HT-29 (cell line): ENCODE measurements around the gene GAS2. TPM values are rescaled to one million over a fixed set of nuclear protein-coding genes. Genes with fewer than 3 reads are reported as not detected.
A peak's percentile ranks its signal among the peaks of the same experiment; 100 is the strongest.
"Not testable (repeated sequence)": the region's sequence is repeated elsewhere in the genome, so short reads cannot be mapped to it uniquely, and the experiment has no call there.

Experiments used
- DNase-seq: peaks from one replicate; pipeline ENCODE4 v3.0.0-alpha.2; 2015; ENCODE audit warnings: low spot score
- total RNA-seq: library from RNA; depleted of rRNA; stranded (reverse); fragments of >200 nt; shearing (Covaris generic); gene quantifications from 2 replicates; pipeline ENCODE4 v1.2.3, GENCODE V29; 2014; rRNA removed

Gene GAS2
- total RNA-seq: 3.3 and 3.7 TPM in 2 replicates

DNA sequence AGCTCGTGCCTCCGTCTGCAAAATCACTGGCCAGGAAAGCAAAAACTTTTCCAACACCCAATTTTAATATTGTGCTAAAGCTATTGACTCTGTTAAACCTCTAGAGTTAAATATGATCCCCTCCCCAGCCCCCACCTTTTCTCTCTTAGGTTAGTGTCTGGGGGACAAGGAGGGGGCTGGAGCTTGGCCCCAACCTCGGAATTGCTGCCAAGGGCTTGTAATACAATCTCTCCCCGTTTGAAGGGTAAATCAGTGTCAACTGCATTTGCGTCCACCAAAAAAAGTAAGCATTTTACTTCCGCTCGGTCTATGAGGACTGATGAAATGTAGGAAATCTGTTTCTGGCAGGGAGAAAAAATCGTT, at the start of gene GAS2:
Gene GAS2, plus strand, starts transcription at position 287 of the 363 bp plus-strand sequence. CDS start 8,259 bp downstream, outside the sequence.
- no peak for DNase-seq

GRCh38 chr11:22617868-22618267, 48.5 kb upstream of the GAS2 start:
- DNase-seq: no peak

- DNase-seq: peak; percentile 90
Measured at GRCh38 chr11:22624742-22625447, 41.5 kb upstream of the GAS2 start.

- DNase-seq: peak; percentile 100
Measured at GRCh38 chr11:22625448-22626287, 40.7 kb upstream of the GAS2 start, which contains the start of gene FANCF. Gene FANCF (minus strand): TSS chr11:22625823. CDS start chr11:22625810, 13 bp downstream.

DNA sequence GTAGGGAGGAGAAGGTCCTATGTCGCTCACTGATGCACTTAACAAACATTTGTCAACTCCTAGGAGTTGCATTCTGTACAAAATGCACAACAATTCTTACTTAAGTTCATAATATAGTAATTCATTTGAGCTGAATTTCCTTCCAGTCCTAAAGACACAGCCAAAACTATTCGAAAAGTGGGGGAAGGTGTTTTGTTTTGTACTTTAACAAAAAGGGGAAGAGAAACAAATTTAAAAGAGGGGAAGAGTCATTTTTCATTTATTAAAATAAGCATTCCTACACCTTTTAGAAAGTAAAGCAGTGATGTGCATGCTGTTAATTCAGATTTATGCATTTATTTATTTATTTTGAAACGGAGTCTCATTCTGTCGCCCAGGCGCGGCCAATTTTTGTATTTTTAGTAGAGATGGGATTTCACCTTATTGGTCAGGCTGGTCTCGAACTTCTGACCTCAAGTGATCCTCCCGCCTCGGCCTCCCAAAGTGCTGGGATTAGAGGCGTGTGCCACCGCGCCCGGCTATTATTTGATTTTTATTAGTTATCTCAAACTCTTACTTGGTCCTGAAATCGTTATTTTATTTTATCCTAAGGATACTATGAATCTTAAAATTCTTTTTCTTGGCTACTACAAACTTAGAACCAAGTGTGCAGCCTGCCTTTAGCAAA, 39.7 kb upstream of the GAS2 start:
- no peak for DNase-seq

DNA sequence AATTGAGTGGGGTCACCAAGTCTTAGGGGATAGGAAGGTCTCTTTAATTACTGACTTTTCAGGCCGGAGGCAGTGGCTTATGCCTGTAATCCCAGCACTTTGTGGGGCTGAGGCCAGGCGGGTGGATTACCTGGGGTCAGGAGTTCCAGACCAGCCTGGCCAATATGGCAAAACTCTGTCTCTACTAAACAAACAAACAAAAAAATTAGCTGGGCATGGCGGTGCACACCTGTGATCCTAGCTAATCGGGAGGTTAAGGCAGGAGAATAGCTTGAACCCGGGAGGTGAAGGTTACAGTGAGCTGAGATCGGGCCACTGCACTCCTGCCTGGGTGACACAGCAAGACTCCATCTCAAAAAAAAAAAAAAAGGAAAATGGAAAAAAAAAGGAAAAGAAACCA, 39.0 kb upstream of the GAS2 start:
- no peak for DNase-seq

GRCh38 chr11:22633354-22633902, 33.0 kb upstream of the GAS2 start:
- DNase-seq: peak; percentile 17

DNA sequence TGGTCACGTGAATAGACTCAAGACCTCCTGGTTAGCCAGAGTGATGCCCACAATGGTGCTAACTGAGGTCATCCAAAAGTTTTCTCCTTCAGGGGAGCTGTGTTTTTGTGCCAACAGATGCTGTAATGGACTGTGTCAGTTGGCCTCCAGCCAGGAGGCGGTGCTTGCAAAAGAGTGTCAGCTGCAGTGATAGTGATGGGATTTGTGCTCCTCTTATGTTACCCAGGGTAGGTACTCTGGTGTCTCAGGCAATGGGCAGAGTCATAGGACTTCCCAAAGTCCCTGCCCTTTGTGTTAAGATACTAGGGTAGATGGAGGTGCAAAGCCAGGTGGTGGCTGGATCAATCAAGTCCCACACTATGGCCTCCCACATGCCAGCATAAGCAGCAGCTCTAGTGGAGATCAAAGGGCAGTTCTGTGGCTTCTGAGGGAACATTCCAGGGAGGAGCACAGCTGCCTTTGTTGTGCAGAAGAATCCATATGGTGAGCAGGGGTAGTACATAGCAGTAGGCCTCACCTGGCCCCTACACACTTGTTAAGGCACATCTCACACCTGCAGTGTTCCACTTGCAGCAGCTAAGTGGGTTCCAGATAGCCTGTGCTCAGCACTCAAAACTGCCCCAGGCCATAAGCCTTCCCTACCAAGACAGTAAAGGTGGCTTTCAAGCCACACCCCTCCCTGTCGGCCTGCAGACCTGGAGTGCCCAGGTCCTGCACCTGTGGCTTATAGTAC, 31.3 kb upstream of the GAS2 start:
- peak; percentile 95 for DNase-seq

DNA sequence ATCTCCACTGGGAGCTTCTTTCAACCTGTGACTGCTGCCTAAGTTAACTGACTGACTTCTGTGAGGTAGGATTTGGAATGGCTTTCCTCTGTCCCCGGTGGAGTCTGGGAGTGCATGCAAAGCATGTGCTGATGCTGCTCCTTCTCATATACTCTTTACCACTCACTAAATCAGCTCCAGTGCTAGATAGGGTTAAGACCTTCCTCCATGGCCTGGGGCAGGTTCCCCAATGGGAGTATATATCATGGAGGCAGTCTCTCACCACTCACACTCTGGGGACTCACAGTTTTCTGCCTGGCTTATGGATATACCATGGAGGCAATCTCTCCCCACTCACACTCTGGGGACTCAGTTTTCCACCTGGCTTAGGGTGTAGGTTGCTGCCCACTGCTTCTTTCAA, 30.7 kb upstream of the GAS2 start:
- DNase-seq: no peak

DNA sequence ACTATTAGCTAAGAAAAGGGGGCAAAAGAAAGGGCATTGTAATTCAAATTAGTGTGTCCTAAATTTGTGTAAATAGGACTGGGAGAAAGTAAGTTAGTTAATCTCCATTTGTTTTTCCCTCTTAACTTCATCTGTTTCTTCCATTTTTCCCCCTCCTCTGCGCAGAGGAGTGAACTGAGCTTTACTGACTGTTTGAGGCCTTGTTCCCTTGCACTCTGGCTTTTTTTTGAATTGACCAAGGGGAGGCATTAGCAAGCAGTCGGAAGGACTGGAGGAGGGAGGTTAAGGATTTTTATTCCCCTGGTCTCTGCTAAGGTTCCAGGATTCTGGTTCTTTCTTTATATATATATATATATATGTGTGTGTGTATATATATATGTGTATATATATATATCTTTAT, 25.5 kb upstream of the GAS2 start:
- no peak for DNase-seq

DNA sequence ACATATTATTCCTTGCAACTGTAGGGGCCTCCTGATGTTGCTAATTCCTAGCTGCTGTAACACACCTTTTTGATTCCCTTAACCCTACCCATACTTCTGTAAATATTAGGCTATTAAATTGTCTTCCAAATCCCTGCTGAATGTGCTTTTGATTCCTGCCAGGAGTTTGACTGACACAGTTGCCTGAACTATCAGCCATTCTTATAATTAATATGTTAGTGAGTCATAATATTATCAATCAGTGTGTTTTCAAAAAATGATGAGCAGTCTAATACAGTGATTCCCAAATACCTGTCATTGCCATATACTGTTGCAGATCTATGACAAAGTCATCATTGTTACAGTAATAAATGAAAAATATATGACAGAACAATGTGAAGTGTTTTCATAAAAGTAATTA, 24.9 kb upstream of the GAS2 start:
- no peak for DNase-seq

GRCh38 chr11:22652346-22652745, 14.1 kb upstream of the GAS2 start:
- not testable (repeated sequence) for DNase-seq

DNA sequence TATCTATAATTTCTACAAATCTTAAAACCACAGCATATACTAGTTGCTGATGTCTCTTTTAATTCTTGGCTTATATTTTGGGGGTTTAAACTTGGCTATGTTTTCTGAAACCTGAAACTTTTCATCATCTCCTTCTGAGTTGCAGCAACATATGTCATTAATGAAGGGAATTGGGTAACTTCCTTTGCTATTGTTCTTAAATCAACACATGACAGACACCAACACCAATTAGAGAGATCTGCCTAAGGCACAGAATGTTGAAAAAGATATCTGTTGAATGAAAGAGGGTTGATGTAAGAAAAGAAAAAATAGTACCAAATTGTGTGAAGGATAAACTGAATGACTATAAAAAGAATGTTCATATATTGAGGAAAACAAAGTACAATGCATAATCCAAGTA, 10.3 kb upstream of the GAS2 start:
- DNase-seq: no peak

DNA sequence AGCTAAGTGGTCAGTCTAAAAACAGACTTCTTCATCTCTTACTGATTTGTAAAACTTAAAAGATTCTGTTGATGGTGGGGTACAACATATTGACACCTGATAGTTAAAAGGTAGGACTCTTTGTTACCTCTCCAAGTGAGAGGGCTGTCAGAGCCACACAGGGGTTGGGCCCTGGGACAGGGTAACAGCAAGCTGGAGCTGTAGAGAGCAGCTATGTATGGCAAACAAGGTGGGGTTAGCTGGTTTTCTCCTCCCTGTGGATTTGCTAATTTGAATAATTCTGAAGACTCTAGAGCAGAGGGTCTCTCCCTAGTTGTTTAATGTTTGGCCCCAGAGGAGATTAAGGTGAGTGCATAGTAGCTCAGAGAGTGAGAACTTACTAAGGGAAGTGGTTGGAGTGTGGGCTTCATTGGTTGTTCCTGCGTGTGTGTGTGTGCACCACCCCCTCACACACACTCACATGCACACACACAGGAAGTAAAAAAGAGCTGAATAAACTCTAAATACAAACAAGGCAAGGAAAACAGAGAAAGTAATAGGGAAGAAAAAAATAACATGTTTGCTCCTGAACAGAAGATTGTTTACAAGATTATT, 9.2 kb upstream of the GAS2 start:
- DNase-seq: no peak

GRCh38 chr11:22659783-22660182, 6.6 kb upstream of the GAS2 start:
- DNase-seq: no peak

GRCh38 chr11:22666688-22667439, 453 bp downstream of the GAS2 start:
- DNase-seq: no peak

- no peak for DNase-seq
Measured at GRCh38 chr11:22668005-22668796, 1.8 kb downstream of the GAS2 start.

DNA sequence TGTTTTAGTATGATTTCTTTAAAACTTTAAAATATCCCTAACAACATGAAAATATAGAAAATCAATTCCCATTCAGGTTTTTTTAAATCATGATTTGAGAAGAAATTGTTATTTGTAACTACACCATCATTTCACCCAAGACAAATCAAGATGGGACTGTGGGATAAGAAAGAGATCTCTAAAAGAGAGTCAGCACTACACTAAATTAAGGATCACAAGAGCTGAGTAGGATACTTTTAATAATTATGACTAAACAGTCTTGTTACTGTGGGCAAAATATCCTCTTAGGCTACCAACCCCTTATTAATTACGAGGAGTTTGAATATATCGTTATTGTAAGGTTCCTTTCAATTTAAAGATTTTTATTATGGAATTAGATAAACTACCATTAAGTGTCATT, 3.0 kb downstream of the GAS2 start:
- DNase-seq: no peak

- DNase-seq: peak; percentile 77
Measured at GRCh38 chr11:22670830-22671229, 4.4 kb downstream of the GAS2 start.
